Sigmoid colon (tissue), 7 donors: Measurements from ENCODE around the gene TAX1BP1. TPM values are rescaled to one million over a fixed set of nuclear protein-coding genes. Genes with fewer than 3 reads are reported as not detected.

Source experiments
- DNase-seq: peaks from one replicate; pipeline ENCODE4 v3.0.0-alpha.2; 2019
- H3K27ac ChIP-seq, 4 donors: fragments of 200-600 bp; sonication (generic); one replicate each; pipeline ENCODE4 v1.5.1; 2016 to 2019; ENCODE audit warnings: mild to moderate bottlenecking in 1 of 4
- H3K27me3 ChIP-seq, 3 donors: fragments of 200-600 bp; sonication (generic); one replicate each; pipeline ENCODE4 v1.5.1; 2019; ENCODE audit warnings: mild to moderate bottlenecking in 1 of 3
- H3K36me3 ChIP-seq, 4 donors: fragments of 200-600 bp; sonication (generic); one replicate each; pipeline ENCODE4 v1.5.1; 2016 to 2019
- H3K4me1 ChIP-seq, 4 donors: fragments of 200-600 bp; sonication (generic); one replicate each; pipeline ENCODE4 v1.5.1; 2017 to 2019
- H3K4me3 ChIP-seq, 4 donors: fragments of 200-600 bp; sonication (generic); one replicate each; pipeline ENCODE4 v1.5.1; 2017 to 2019; ENCODE audit warnings: mild to moderate bottlenecking in 2 of 4, moderate library complexity in 1 of 4
- H3K9me3 ChIP-seq, 4 donors: fragments of 200-600 bp in 3 of 4; sonication (generic) in 3 of 4; one replicate each; pipeline versions ENCODE4 v1.5.1 to v1.6.1; 2013 to 2019
- CTCF ChIP-seq, 4 experiments: fragments of 450-650 bp in 3 of 4; fragments of 200-600 bp in 1 of 4; IDR thresholded peaks; one replicate each; pipeline ENCODE4 v1.5.1; 2016 to 2019; ENCODE audit warnings: antibody characterized with exemption in 4 of 4, mild to moderate bottlenecking in 3 of 4, moderate library complexity in 2 of 4
- EP300 ChIP-seq, 4 donors: sonication (generic); formaldehyde crosslinking; IDR thresholded peaks; one replicate each; pipeline ENCODE4 v1.6.1; 2017; ENCODE audit warnings: antibody characterized with exemption in 4 of 4
- POLR2A ChIP-seq, 2 donors: fragments of 450-650 bp; IDR thresholded peaks; one replicate each; pipeline ENCODE4 v1.6.1; 2016; ENCODE audit warnings: antibody characterized with exemption in 2 of 2, mild to moderate bottlenecking in 2 of 2, moderate library complexity in 2 of 2
- POLR2AphosphoS5 ChIP-seq, 4 donors: sonication (generic); formaldehyde crosslinking; IDR thresholded peaks; one replicate each; pipeline ENCODE4 v1.6.1; 2017; ENCODE audit warnings: antibody characterized with exemption in 4 of 4
- WGBS, 2 donors: extraction: QIAGEN DNeasy Blood & Tissue Kit; methylation state at CpG; one replicate each; pipeline ENCODE4 v1.1.7; 2013; 5-methylcytosine and 5-hydroxymethylcytosine counted together
- intact Hi-C: fragments of 100-400 bp; cut with DNase I; formaldehyde crosslinking; loops from one replicate; pipeline ENCODE4 v1.15.1; 2023
- polyA plus RNA-seq, 3 donors: library from polyadenylated mRNA; stranded (reverse); fragments of 200-250 nt; gene quantifications; one replicate each; pipeline ENCODE4 v1.2.3, GENCODE V29; 2013
- total RNA-seq, 4 donors: library from RNA; depleted of rRNA; stranded (reverse); fragments of >200 nt; gene quantifications; one replicate each; pipeline ENCODE4 v1.1.0, GENCODE V29; 2016
- donor health status: healthy with polysubstance abuse.
- donor health status: Bipolar disorder and iron deficiency.
- donor health status: healthy.

The TAX1BP1 gene
- total and polyA plus RNA-seq, 7 donors, result 72.7 to 170 (median 111) TPM

- Histone ChIP-seq H3K4me3 (no peak overlapping the region), H3K27me3 (no peaks in the 10 kb centered on the region), H3K4me1 (peaks cover 0 to 20% (median 18%) of the 10 kb centered on the region in 4 donors), H3K36me3 (peaks cover 0 to 31% (median 2%) of the 10 kb centered on the region in 4 donors), H3K9me3 (no peaks in the 10 kb centered on the region), H3K27ac (no peak overlapping the region)
- intact Hi-C loops, result no loop called here
- no peak for TF ChIP-seq POLR2A (IDR thresholded peaks at IDR 0.05)
- TF ChIP-seq CTCF (IDR thresholded peaks at IDR 0.05), result no peak
- DNase-seq, result no peak
- 91 to 97% methylated on average over 2 of the region's 2 CpGs for WGBS, 2 donors
Measured at GRCh38 chr7:27836536-27836935, 96.6 kb downstream of the TAX1BP1 start.

GRCh38 chr7:27839099-27839498 lies 99.1 kb downstream of the TAX1BP1 start:
- Histone ChIP-seq H3K9me3 (no peaks in the 10 kb centered on the region), H3K4me1 (peaks cover 0 to 35% (median 33%) of the 10 kb centered on the region in 4 donors), H3K27me3 (no peaks in the 10 kb centered on the region), H3K36me3 (peaks cover 0 to 14% (median 2%) of the 10 kb centered on the region in 4 donors), H3K4me3 (no peak overlapping the region), H3K27ac (no peak overlapping the region)
- 94 to 95% methylated on average over 10 of the region's 10 CpGs for WGBS, 2 donors
- intact Hi-C loops, result no loop called here
- no peak for TF ChIP-seq POLR2A (IDR thresholded peaks at IDR 0.05)
- no peak for TF ChIP-seq EP300 (IDR thresholded peaks at IDR 0.05)
- no peak for TF ChIP-seq POLR2AphosphoS5 (IDR thresholded peaks at IDR 0.05)
- TF ChIP-seq CTCF (IDR thresholded peaks at IDR 0.05), result no peak
- no peak for DNase-seq

- H3K4me3 ChIP-seq, result no peak overlapping the region
- H3K27me3 ChIP-seq, result no peaks in the 10 kb centered on the region
- TF ChIP-seq CTCF (IDR thresholded peaks at IDR 0.05) (no peak), POLR2A (IDR thresholded peaks at IDR 0.05) (no peak), POLR2AphosphoS5 (IDR thresholded peaks at IDR 0.05) (no peak), EP300 (IDR thresholded peaks at IDR 0.05) (no peak)
- no peak overlapping the region for H3K27ac ChIP-seq
- no peaks in the 10 kb centered on the region for H3K9me3 ChIP-seq
- peaks cover 0 to 14% (median 2%) of the 10 kb centered on the region in 4 donors for H3K36me3 ChIP-seq
- DNase-seq, result no peak
- WGBS, 2 donors, result 67 to 72% methylated on average over 8 of the region's 8 CpGs
- peaks cover 0 to 23% (median 22%) of the 10 kb centered on the region in 4 donors for H3K4me1 ChIP-seq
- intact Hi-C loops, result no loop called here
Measured at GRCh38 chr7:27840313-27840712, 100.4 kb downstream of the TAX1BP1 start.

GRCh38 chr7:27840760-27841364 lies 100.9 kb downstream of the TAX1BP1 start:
- peaks cover 0 to 21% (median 19%) of the 10 kb centered on the region in 4 donors for H3K4me1 ChIP-seq
- TF ChIP-seq EP300 (IDR thresholded peaks at IDR 0.05), result no peak
- TF ChIP-seq POLR2A (IDR thresholded peaks at IDR 0.05), result no peak
- TF ChIP-seq CTCF (IDR thresholded peaks at IDR 0.05), result no peak
- no peak for TF ChIP-seq POLR2AphosphoS5 (IDR thresholded peaks at IDR 0.05)
- WGBS, 2 donors, result 92 to 94% methylated on average over 18 of the region's 18 CpGs
- peaks cover 0 to 14% (median 2%) of the 10 kb centered on the region in 4 donors for H3K36me3 ChIP-seq
- no peak for DNase-seq
- H3K27ac ChIP-seq, result no peak overlapping the region
- H3K27me3 ChIP-seq, result no peaks in the 10 kb centered on the region
- intact Hi-C loops, result no loop called here
- no peaks in the 10 kb centered on the region for H3K9me3 ChIP-seq
- H3K4me3 ChIP-seq, result no peak overlapping the region
